ENCODE data around the gene EQTN.

Gene EQTN

GRCh38 chr9:27297050-27297449, at the start of gene EQTN:
Gene EQTN, minus strand, starts transcription at chr9:27297150. Its CDS starts 95 bp downstream, at chr9:27297055.
- no peak for DNase-seq

DNA sequence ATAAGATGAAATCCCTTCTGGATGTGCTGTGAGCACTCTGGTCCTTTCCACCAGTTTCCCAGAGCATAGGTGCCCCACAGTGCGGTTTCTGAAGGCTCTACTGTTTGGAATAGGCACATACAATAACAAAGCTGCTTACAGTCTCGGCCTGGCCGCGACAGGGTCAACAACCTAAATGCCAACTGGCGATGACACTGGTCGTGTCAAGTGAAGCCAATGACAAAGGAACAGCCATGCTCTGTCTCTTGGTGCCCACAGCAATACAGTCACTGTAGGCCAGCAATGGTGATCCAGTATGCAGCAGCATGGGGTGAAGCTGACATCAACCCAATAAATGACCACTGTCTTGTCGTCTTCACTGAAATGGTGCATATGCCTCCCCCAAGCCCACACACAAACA, 47.8 kb upstream of the EQTN start:
- DNase-seq, result no peak

DNA sequence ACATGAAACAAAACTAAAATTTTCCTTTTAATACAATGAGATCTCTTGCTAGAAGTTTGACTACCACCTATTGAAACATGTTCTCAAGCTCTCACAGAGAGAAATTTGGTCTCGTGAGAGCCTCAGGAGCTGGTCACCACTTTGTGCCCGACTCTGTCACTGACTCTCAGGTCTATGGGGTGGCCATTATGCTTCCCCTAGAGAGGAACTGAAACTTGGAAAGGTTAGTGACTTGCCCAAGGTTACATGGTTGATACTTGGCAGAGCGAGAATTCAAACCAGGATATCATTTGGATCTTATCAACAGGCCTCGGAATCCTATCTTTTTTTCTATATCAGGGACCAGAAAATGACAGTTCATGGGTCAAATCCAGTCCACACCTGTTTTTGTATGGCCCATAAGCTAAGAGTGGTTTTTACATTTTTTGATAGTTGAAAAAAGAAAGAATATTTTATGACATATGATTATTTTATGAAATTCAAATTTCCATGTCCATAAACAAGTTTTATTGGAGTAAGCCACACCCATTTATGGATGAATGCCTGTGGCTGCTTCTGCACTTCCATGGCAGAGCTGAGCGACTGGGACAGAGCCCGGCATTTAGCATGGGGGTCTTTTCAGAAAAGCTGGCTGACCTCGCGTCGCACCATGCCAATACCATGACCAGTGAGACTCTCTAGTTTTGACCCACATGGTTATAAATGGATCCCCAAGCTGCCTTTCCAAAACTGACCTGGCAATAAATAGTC, 44.8 kb upstream of the EQTN start:
- DNase-seq, result no peak

GRCh38 chr9:27340961-27341511, 44.1 kb upstream of the EQTN start:
- no peak for DNase-seq

- DNase-seq, result no peak
Measured at GRCh38 chr9:27340285-27340674, 43.3 kb upstream of the EQTN start.

DNA sequence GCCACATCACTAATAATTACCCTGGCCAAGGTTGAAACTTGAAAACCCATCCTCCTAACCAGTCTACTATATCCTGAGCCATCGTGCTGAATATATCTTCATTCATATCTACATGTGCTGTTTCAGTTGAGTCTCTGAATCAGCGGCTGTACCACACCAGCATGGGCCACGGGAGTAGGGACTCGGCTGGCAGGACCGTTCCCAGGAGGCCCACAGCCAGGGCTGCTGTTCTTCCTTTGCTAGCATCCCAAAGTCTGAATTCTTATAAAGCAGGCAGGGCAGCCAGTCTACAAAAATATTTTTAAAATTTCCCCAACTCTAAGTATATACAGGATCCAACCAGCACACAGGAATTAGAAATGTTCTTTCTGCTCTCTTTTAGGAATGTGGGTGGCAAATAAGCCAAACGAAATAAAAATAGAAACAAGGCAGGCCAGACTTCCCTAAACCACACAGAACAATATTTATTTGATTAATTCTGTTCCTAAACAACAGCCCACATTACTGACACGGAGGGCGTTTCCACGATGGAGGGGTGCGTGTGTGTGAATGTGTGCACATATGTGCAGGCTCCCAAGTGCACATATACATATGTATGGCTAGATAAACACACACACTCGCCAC, 42.8 kb upstream of the EQTN start:
- DNase-seq, result no peak

DNA sequence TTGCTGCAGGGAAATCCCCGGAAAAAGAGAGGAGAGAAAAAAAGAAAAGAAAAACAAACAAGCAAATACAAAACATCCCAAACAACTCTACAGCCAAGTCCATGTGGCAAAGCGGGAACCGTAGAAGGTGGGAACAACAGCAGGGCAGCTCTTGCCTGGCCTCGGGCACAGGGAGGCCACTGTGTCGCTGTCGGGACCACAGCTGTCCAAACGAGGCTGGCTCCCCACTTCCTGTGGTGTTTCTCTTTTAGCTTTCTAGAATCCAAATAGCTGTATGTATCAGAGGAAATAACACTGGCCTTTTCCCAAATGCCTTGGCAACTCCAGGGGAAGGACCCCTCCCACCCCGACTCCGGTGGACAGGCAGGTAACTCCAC, 41.6 kb upstream of the EQTN start:
- no peak for DNase-seq

DNA sequence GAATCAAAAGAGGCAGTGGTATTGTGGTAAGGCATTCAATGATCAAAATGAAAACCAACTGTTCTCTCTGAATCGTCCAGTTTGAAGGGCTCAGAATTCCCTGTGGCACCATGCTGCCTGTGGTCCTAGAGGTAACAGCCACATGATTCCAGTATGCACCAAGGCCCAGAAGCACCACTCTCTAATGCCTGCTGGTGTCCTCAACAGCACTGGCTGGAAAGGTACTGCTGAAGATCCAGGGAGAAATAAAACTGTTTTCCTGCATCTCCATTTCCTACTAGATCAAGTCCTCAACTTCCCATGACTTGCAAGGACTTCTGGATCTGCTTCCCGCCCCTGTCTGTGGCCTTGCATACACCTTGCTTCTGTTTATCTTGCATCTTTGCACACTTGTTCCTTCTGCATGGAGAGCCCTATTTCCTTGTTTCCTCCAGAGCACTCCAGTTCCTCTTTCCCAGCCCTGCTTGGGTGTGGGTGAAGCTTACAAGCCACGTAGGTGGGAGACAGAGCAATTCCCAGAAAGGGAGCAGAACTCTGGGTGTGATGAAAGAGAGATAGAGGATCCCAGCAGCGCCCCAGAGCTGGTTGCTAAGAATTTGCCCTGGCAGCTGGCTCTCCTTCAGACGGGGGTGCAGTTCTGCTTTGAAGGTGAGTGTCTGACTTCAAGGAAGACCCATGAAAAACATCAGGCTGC, 41.0 kb upstream of the EQTN start:
- DNase-seq, result no peak

GRCh38 chr9:27337236-27337635, 40.3 kb upstream of the EQTN start:
- no peak for DNase-seq

GRCh38 chr9:27336829-27337228, 39.9 kb upstream of the EQTN start:
- DNase-seq, result no peak

- no peak for DNase-seq
Measured at GRCh38 chr9:27336126-27336525, 39.2 kb upstream of the EQTN start.

DNA sequence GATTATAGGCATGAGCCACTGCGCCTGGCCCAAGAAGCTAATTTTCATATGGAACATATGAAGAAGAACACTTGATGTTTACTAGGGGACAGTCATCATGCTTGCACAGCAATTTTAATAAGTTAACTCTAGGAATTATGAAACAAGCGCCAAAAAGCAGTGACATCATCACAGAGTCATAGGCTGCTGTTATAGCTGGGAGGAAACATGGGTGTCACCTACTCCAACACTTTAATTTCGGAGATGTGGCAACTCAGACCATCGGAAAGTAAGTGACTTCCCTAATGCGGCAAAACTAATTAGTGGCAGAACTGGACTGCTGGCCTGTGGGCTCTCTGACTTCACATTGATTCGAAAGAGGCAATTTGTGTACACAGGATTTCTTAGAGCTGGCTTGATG, 38.1 kb upstream of the EQTN start:
- no peak for DNase-seq

GRCh38 chr9:27333241-27334052, 36.5 kb upstream of the EQTN start:
- peak; percentile 16 for DNase-seq

DNA sequence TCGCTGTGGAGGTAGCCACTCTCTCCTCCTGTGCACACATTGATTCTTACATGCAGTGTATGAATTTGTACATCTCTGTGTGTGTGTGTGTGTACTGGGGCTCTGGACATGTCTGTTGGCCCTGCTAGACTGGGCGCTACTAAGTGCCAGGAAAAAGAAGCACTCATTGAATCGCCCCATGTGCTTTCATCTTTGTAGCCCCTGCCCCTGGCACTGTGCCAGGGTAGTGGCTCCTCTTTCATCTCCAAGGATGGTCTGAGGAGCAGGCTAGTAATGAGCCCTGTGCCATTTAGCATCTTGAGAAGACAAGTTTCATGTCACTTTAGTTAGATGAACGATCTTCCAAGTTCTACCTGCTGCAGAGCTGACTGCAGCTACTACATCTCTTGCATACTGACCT, 34.4 kb upstream of the EQTN start:
- no peak for DNase-seq

GRCh38 chr9:27329291-27329690, 32.3 kb upstream of the EQTN start:
- no peak for DNase-seq

GRCh38 chr9:27328483-27328882, 31.5 kb upstream of the EQTN start:
- no peak for DNase-seq

- no peak for DNase-seq
Measured at GRCh38 chr9:27311184-27311583, 14.2 kb upstream of the EQTN start.

DNA sequence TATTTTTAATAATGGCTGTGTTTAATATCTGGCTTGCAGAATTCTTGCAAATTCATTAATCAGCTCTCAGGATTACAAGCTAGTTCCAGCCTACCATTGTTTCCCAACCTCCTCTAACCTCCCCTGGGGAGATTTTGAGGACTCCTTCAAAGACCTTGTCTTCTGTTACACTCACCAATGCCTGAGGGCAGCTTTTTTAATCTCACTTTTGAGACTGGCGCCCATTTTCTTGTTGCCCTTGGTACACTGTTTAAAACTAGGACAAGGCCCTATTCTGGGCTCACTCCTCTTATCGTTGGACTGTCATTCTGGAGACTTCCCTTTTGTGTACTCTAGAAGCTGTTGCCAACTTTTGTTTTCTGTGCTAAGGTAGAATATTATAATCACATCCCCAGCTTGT, 13.6 kb upstream of the EQTN start:
- DNase-seq, result no peak

DNA sequence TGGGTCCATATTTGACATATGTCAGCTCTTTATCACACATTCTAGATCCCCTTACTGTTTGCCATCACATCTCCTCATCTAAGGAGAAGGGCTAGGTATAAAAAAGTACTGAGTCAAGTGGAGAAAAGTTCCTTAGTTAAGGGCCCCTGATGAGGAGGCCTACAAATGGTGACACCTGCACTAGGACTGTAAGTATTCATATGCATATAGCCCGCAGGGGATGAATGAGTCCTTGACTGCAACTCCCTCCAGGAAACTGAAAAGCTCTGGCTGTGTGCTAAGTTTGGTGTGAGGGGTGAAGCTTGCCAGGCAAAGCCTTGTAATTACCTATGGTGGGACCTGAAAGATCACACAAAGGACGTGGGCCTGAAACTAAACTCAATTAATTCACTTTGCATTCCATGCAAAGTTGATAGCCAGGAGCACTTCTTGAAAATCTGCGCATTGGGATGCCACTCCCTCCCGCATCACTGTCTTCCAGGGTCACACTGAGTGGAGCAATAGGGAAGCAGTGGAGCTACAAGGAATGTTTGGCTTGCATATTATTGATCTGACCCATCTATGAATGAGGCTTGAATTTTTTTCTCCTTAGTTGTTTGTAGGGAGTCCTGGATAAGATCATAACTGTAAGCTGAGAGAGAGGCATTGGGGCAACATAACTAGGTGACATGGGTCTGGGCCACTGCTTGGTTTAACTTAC, 11.9 kb upstream of the EQTN start:
- DNase-seq, result no peak

DNA sequence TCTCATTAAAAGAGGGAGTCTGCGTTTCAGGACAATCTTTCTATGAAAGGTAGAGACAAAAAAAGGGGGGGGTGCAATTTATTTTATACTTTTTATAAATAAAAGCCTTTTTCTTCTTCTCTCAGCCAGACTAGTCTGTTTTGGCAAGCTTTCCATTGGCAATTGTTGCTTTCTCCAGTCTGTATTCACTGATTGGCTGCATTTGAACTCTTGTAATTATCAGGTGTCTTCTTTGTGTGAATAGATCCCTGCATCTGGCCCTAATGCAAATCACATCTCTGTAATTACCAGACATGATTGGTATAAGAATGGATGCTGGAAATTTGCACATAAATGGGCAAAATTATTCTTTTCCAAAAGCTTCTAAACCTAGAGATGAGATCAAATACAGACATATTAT, 7.6 kb upstream of the EQTN start:
- no peak for DNase-seq

DNA sequence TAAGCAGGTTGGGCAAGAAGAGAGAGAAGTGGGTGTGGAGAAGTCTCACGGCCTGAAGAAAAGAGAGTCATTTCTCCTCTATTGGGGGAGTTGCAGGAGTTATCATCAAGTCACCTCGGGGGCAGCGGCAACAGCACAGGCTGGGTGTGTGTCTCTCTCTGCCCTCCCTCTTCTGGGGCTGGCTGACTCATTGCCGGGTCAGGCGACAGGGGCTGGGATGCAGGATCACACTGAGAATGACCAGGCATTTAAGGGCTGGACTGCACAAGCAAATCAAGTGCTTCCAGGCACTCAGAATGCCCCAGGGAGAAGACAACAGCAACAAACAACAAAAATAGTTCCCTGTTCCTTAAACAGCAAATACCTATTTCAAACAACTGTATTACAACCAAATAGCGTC, 6.3 kb upstream of the EQTN start:
- DNase-seq, result no peak

- no peak for DNase-seq
Measured at GRCh38 chr9:27293996-27294395, 3.0 kb downstream of the EQTN start.

All from NCI-H2227 treated with DMSO at 0.1 percent for 48 hours (cell line).